ENCODE results near the gene FHOD3. TPM values are rescaled to one million over a fixed set of nuclear protein-coding genes. Genes with fewer than 3 reads are reported as not detected.

FHOD3 gene
- total RNA-seq, 1 experiment from 2014 or later: 0.34 TPM

DNA sequence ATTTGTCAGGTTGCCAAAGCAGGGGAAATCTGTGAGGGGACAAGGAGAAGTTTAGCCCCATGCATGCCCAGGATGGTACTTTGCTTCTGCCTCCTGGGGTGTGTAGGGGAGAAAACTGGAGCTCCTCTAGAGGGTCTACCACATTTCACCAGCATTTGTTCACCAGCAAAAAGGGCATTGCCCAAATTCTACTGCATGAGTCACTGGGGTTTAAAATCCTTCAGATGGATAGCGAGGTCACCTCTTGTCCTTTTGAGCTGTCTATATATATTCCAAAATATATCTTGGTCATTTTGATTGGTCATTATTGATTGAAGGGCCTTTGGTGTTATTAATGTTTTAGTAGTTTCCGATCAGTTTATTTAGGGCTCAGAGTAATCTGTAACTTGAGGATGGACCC, 18.7 kb downstream of the FHOD3 start:
- H3K27me3 ChIP-seq (replicated peaks; ENCODE audit: insufficient read depth, low read depth, low read length, poor library complexity): no peaks in the 10 kb centered on the region
- ChIA-PET CTCF (no interaction called here), POLR2A (ENCODE audit: low non-redundant PET) (no interaction called here)
- TF ChIP-seq, protein P1, sequence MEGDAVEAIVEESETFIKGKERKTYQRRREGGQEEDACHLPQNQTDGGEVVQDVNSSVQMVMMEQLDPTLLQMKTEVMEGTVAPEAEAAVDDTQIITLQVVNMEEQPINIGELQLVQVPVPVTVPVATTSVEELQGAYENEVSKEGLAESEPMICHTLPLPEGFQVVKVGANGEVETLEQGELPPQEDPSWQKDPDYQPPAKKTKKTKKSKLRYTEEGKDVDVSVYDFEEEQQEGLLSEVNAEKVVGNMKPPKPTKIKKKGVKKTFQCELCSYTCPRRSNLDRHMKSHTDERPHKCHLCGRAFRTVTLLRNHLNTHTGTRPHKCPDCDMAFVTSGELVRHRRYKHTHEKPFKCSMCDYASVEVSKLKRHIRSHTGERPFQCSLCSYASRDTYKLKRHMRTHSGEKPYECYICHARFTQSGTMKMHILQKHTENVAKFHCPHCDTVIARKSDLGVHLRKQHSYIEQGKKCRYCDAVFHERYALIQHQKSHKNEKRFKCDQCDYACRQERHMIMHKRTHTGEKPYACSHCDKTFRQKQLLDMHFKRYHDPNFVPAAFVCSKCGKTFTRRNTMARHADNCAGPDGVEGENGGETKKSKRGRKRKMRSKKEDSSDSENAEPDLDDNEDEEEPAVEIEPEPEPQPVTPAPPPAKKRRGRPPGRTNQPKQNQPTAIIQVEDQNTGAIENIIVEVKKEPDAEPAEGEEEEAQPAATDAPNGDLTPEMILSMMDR (conservative IDR thresholded peaks at IDR 0.05; ENCODE audit: low read depth, low read length): no peak
- no peak for TF ChIP-seq EZH2 (IDR thresholded peaks at IDR 0.05; ENCODE audit: borderline replicate concordance, low read depth, low read length, poor library complexity, severe bottlenecking)
- H3K27ac ChIP-seq (ENCODE audit: low read depth, low read length, poor library complexity, severe bottlenecking): no peak overlapping the region
- H3K36me3 ChIP-seq (ENCODE audit: insufficient read depth, low read length, poor library complexity, severe bottlenecking): no peaks in the 10 kb centered on the region
- no TSS peak for BruUV-seq (replicated peaks)
- H3K4me1 ChIP-seq (ENCODE audit: insufficient read depth, low read length, poor library complexity, severe bottlenecking): no peaks in the 10 kb centered on the region
- intact Hi-C loops (cut with micrococcal nuclease; ENCODE audit: unreplicated experiment): no loop called here
- DNase-seq (ENCODE audit: low spot score): no peak
- H3K4me3 ChIP-seq (ENCODE audit: low read depth, low read length, poor library complexity, severe bottlenecking): no peak overlapping the region
- no peaks in the 10 kb centered on the region for H3K9me3 ChIP-seq (ENCODE audit: low read depth, low read length, poor library complexity, severe bottlenecking)

DNA sequence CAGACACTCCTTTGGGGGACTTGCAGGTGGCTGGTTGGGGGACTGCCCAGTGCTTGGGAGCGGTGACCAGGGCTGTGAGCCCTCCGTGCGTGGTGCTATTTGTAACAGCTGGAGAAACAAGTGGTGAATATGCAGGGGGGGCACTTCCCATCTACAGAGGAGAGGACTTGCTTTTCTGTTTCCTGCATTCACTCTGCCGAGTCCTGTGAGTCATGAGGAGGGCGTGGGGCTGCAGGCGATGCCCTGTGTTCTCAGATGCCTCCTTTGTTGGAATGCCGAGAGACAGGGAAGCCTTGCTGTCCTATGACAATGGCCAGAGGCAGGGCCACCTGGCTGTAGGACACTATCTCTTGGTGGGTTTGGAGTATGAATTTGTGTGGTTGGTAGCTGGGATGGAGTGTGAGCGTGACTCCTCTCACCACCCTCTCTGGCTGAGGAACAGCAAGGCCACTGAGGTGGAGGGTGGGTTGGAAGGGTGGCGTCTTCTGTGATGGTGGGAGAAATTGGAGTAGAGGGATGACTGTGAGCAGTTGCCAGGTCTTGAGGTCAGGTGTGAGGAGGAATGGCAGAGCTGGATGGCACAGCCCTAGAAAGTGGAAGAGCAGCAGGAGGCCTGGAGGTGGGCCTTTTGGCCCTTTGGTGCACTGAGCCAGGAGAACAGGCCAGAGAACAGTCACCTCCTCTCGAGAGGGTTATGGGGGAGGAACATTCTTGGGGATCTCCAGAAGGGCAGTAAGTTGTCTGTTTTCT, 24.3 kb downstream of the FHOD3 start:
- H3K4me3 ChIP-seq (ENCODE audit: low read depth, low read length, poor library complexity, severe bottlenecking): no peak overlapping the region
- H3K36me3 ChIP-seq (ENCODE audit: insufficient read depth, low read length, poor library complexity, severe bottlenecking): no peaks in the 10 kb centered on the region
- no TSS peak for BruUV-seq (replicated peaks)
- TF ChIP-seq, protein P1 (conservative IDR thresholded peaks at IDR 0.05; ENCODE audit: low read depth, low read length): no peak
- TF ChIP-seq EZH2 (IDR thresholded peaks at IDR 0.05; ENCODE audit: borderline replicate concordance, low read depth, low read length, poor library complexity, severe bottlenecking): no peak
- peaks cover 15% of the 10 kb centered on the region for H3K27me3 ChIP-seq (replicated peaks; ENCODE audit: insufficient read depth, low read depth, low read length, poor library complexity)
- no peak overlapping the region for H3K27ac ChIP-seq (ENCODE audit: low read depth, low read length, poor library complexity, severe bottlenecking)
- ChIA-PET POLR2A (ENCODE audit: low non-redundant PET) (no interaction called here), CTCF (no interaction called here)
- no peak for DNase-seq (ENCODE audit: low spot score)
- H3K4me1 ChIP-seq (ENCODE audit: insufficient read depth, low read length, poor library complexity, severe bottlenecking): no peaks in the 10 kb centered on the region
- no peaks in the 10 kb centered on the region for H3K9me3 ChIP-seq (ENCODE audit: low read depth, low read length, poor library complexity, severe bottlenecking)
- intact Hi-C loops (cut with micrococcal nuclease; ENCODE audit: unreplicated experiment): no loop called here

DNA sequence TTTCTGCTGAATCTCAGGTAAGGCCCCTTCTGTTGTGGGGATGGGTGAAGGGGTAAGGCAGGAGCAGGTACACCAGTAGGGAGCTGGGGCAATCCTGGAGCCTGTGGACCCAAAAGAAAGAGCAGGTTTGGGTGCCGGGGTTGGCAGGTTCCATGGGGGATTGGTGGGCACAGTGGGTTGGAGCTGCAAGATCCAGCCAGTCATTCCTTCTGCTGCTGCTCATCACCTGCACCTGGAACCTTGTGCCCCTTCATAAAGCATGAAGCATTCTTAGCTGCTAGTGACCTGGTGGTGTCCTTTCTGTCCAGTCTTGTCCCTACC, 24.9 kb downstream of the FHOD3 start:
- no peak for DNase-seq (ENCODE audit: low spot score)
- Histone ChIP-seq H3K27ac (ENCODE audit: low read depth, low read length, poor library complexity, severe bottlenecking) (no peak overlapping the region), H3K9me3 (ENCODE audit: low read depth, low read length, poor library complexity, severe bottlenecking) (no peaks in the 10 kb centered on the region), H3K4me1 (ENCODE audit: insufficient read depth, low read length, poor library complexity, severe bottlenecking) (no peaks in the 10 kb centered on the region), H3K36me3 (ENCODE audit: insufficient read depth, low read length, poor library complexity, severe bottlenecking) (no peaks in the 10 kb centered on the region), H3K27me3 (replicated peaks; ENCODE audit: insufficient read depth, low read depth, low read length, poor library complexity) (peaks cover 18% of the 10 kb centered on the region), H3K4me3 (ENCODE audit: low read depth, low read length, poor library complexity, severe bottlenecking) (no peak overlapping the region)
- TF ChIP-seq, protein P1 (conservative IDR thresholded peaks at IDR 0.05; ENCODE audit: low read depth, low read length): no peak
- no peak for TF ChIP-seq EZH2 (IDR thresholded peaks at IDR 0.05; ENCODE audit: borderline replicate concordance, low read depth, low read length, poor library complexity, severe bottlenecking)
- POLR2A ChIA-PET (ENCODE audit: low non-redundant PET): no interaction called here
- CTCF ChIA-PET: no interaction called here
- BruUV-seq (replicated peaks): no TSS peak
- intact Hi-C loops (cut with micrococcal nuclease; ENCODE audit: unreplicated experiment): no loop called here

Measured in A673 (cell line).